Activated T-cell treated with anti-CD3 and anti-CD28 coated beads, Interleukin-2, amount 50 U/mL, for 72 hours (primary cell): ENCODE measurements around the gene LRFN2. TPM values are rescaled to one million over a fixed set of nuclear protein-coding genes. Genes with fewer than 3 reads are reported as not detected.

Experiments
- ATAC-seq, 2 donors: fragments of 150-1000 bp; cut with Tn5 transposase; replicated peaks in 1 of 2; 2 replicates each; pipeline ENCODE4 v1.10.0; 2021; ENCODE audit warnings: moderate library complexity in 2 of 2, mild to moderate bottlenecking in 1 of 2
- DNase-seq, 2 donors: peaks; one replicate each; pipeline ENCODE4 v3.0.0; 2021 to 2022; ENCODE audit warnings: mixed read lengths in 1 of 2
- H3K27ac Mint-ChIP-seq: one replicate; pipeline ENCODE4 v1.8.0; 2022; ENCODE audit warnings: mild to moderate bottlenecking, moderate library complexity, mixed read lengths
- H3K27me3 Mint-ChIP-seq: one replicate; pipeline ENCODE4 v1.8.0; 2022; ENCODE audit warnings: low read depth, mixed read lengths
- H3K36me3 Mint-ChIP-seq, 2 donors: one replicate each; pipeline ENCODE4 v1.8.0; 2022; ENCODE audit warnings: mixed read lengths in 2 of 2, mild to moderate bottlenecking in 1 of 2; ENCODE audit not compliant: insufficient read depth in 2 of 2
- H3K4me1 Mint-ChIP-seq: one replicate; pipeline ENCODE4 v1.8.0; 2022; ENCODE audit warnings: low read depth, mixed read lengths
- H3K4me3 Mint-ChIP-seq, 2 donors: one replicate each; pipeline ENCODE4 v1.8.0; 2022; ENCODE audit warnings: mild to moderate bottlenecking in 2 of 2, mixed read lengths in 2 of 2, moderate library complexity in 2 of 2
- H3K9me3 Mint-ChIP-seq, 2 donors: one replicate each; pipeline ENCODE4 v1.8.0; 2022; ENCODE audit warnings: mixed read lengths in 2 of 2
- total RNA-seq, 2 donors: library from RNA; stranded (reverse); gene quantifications; one replicate each; pipeline ENCODE4 v1.2.3, GENCODE V29; 2022

LRFN2 gene
- total RNA-seq, 2 donors from 2014 or later: 0.12 TPM; not detected in 1

- H3K9me3 Mint-ChIP-seq: no peaks in the 10 kb centered on the region
- H3K36me3 Mint-ChIP-seq: no peaks in the 10 kb centered on the region
- H3K27me3 Mint-ChIP-seq: no peaks in the 10 kb centered on the region
- ATAC-seq: no peak
- H3K27ac Mint-ChIP-seq: no peak overlapping the region
- no peak for DNase-seq
- H3K4me3 Mint-ChIP-seq: no peak overlapping the region
- H3K4me1 Mint-ChIP-seq: no peaks in the 10 kb centered on the region
These were observed 51.3 kb downstream of the LRFN2 start for GRCh38 chr6:40535819-40536380.

- H3K9me3 Mint-ChIP-seq: no peaks in the 10 kb centered on the region
- H3K4me1 Mint-ChIP-seq: no peaks in the 10 kb centered on the region
- no peaks in the 10 kb centered on the region for H3K36me3 Mint-ChIP-seq
- DNase-seq: no peak
- no peak overlapping the region for H3K4me3 Mint-ChIP-seq
- ATAC-seq: no peak
- no peaks in the 10 kb centered on the region for H3K27me3 Mint-ChIP-seq
- no peak overlapping the region for H3K27ac Mint-ChIP-seq
These were observed 51.9 kb downstream of the LRFN2 start for GRCh38 chr6:40535110-40535818.

GRCh38 chr6:40532349-40533000 is 54.7 kb downstream of the LRFN2 start:
- H3K36me3 Mint-ChIP-seq: no peaks in the 10 kb centered on the region
- no peak overlapping the region for H3K4me3 Mint-ChIP-seq

GRCh38 chr6:40529919-40530318 is 57.2 kb downstream of the LRFN2 start:
- DNase-seq (no peak), ATAC-seq (no peak)
- H3K36me3 Mint-ChIP-seq: no peaks in the 10 kb centered on the region
- no peaks in the 10 kb centered on the region for H3K4me1 Mint-ChIP-seq
- no peaks in the 10 kb centered on the region for H3K9me3 Mint-ChIP-seq
- no peak overlapping the region for H3K4me3 Mint-ChIP-seq
- no peaks in the 10 kb centered on the region for H3K27me3 Mint-ChIP-seq
- H3K27ac Mint-ChIP-seq: no peak overlapping the region

More at GRCh38 chr6:40532349-40533000, 54.7 kb downstream of the LRFN2 start:
- no peak for ATAC-seq
- H3K4me1 Mint-ChIP-seq: no peaks in the 10 kb centered on the region
- H3K27ac Mint-ChIP-seq: no peak overlapping the region
- no peaks in the 10 kb centered on the region for H3K27me3 Mint-ChIP-seq
- no peak for DNase-seq
- no peaks in the 10 kb centered on the region for H3K9me3 Mint-ChIP-seq

- DNase-seq (no peak), ATAC-seq (no peak)
- H3K36me3 Mint-ChIP-seq: no peaks in the 10 kb centered on the region
- no peak overlapping the region for H3K27ac Mint-ChIP-seq
- no peaks in the 10 kb centered on the region for H3K27me3 Mint-ChIP-seq
- H3K9me3 Mint-ChIP-seq: no peaks in the 10 kb centered on the region
- no peak overlapping the region for H3K4me3 Mint-ChIP-seq
- no peaks in the 10 kb centered on the region for H3K4me1 Mint-ChIP-seq
These were observed 58.1 kb downstream of the LRFN2 start for GRCh38 chr6:40529040-40529439.

- Mint-ChIP-seq H3K4me1 (no peaks in the 10 kb centered on the region), H3K4me3 (no peak overlapping the region), H3K27ac (no peak overlapping the region), H3K36me3 (no peaks in the 10 kb centered on the region), H3K9me3 (no peaks in the 10 kb centered on the region), H3K27me3 (no peaks in the 10 kb centered on the region)
- ATAC-seq: no peak
- no peak for DNase-seq
These were observed 59.1 kb downstream of the LRFN2 start for GRCh38 chr6:40528051-40528450.

- ATAC-seq (no peak), DNase-seq (no peak)
- Mint-ChIP-seq H3K36me3 (no peaks in the 10 kb centered on the region), H3K4me3 (no peak overlapping the region), H3K9me3 (no peaks in the 10 kb centered on the region), H3K27ac (no peak overlapping the region), H3K27me3 (no peaks in the 10 kb centered on the region), H3K4me1 (no peaks in the 10 kb centered on the region)
These were observed 61.1 kb downstream of the LRFN2 start for GRCh38 chr6:40526036-40526435.

GRCh38 chr6:40524797-40525585 is 62.2 kb downstream of the LRFN2 start:
- no peak overlapping the region for H3K27ac Mint-ChIP-seq
- H3K27me3 Mint-ChIP-seq: peaks cover 3% of the 10 kb centered on the region
- H3K4me3 Mint-ChIP-seq: no peak overlapping the region
- H3K4me1 Mint-ChIP-seq: peaks cover 2% of the 10 kb centered on the region
- H3K9me3 Mint-ChIP-seq: no peaks in the 10 kb centered on the region
- DNase-seq (no peak), ATAC-seq (no peak)
- H3K36me3 Mint-ChIP-seq: no peaks in the 10 kb centered on the region

GRCh38 chr6:40523505-40524172 is 63.5 kb downstream of the LRFN2 start:
- Mint-ChIP-seq H3K9me3 (no peaks in the 10 kb centered on the region), H3K27ac (no peak overlapping the region), H3K36me3 (no peaks in the 10 kb centered on the region), H3K4me3 (no peak overlapping the region), H3K27me3 (peaks cover 11% of the 10 kb centered on the region), H3K4me1 (peaks cover 4% of the 10 kb centered on the region)
- DNase-seq (no peak), ATAC-seq (no peak)

GRCh38 chr6:40521496-40521895 is 65.7 kb downstream of the LRFN2 start:
- Mint-ChIP-seq H3K9me3 (no peaks in the 10 kb centered on the region), H3K27me3 (peaks cover 11% of the 10 kb centered on the region)

GRCh38 chr6:40520678-40521077 is 66.5 kb downstream of the LRFN2 start:
- DNase-seq (no peak), ATAC-seq (no peak)
- H3K4me1 Mint-ChIP-seq: peaks cover 4% of the 10 kb centered on the region
- H3K27ac Mint-ChIP-seq: no peak overlapping the region
- H3K4me3 Mint-ChIP-seq: no peak overlapping the region
- peaks cover 11% of the 10 kb centered on the region for H3K27me3 Mint-ChIP-seq
- H3K9me3 Mint-ChIP-seq: no peaks in the 10 kb centered on the region
- H3K36me3 Mint-ChIP-seq: no peaks in the 10 kb centered on the region

More at GRCh38 chr6:40521496-40521895, 65.7 kb downstream of the LRFN2 start:
- Mint-ChIP-seq H3K4me1 (peaks cover 4% of the 10 kb centered on the region), H3K36me3 (no peaks in the 10 kb centered on the region), H3K4me3 (no peak overlapping the region), H3K27ac (no peak overlapping the region)
- DNase-seq (no peak), ATAC-seq (no peak)

- ATAC-seq: no peak
These were observed 67.1 kb downstream of the LRFN2 start for GRCh38 chr6:40520084-40520483.

More at GRCh38 chr6:40520084-40520483, 67.1 kb downstream of the LRFN2 start:
- H3K27me3 Mint-ChIP-seq: peaks cover 11% of the 10 kb centered on the region
- H3K9me3 Mint-ChIP-seq: no peaks in the 10 kb centered on the region
- DNase-seq: no peak
- H3K27ac Mint-ChIP-seq: no peak overlapping the region
- H3K36me3 Mint-ChIP-seq: no peaks in the 10 kb centered on the region
- peaks cover 4% of the 10 kb centered on the region for H3K4me1 Mint-ChIP-seq
- no peak overlapping the region for H3K4me3 Mint-ChIP-seq
